ENCODE measurements around the gene ALK.

GRCh38 chr2:29526587-29527586, 394.5 kb downstream of the ALK start:
- TF ChIP-seq POLR2A (IDR thresholded peaks at IDR 0.05; ENCODE audit: extremely low read depth, insufficient read length) (no peak), CTCF (IDR thresholded peaks at IDR 0.05; ENCODE audit: low read depth, low read length) (no peak), MAX (IDR thresholded peaks at IDR 0.05; ENCODE audit: low read depth, low read length) (no peak)

Measured in NB4 (cell line).